ENCODE measurements around the gene PREPL. TPM values are rescaled to one million over a fixed set of nuclear protein-coding genes. Genes with fewer than 3 reads are reported as not detected.

PREPL gene
- total and polyA plus RNA-seq, 2 donors (not counting 1 experiment from before 2014, with no cell fraction given), result 5.5 to 34.0 TPM

DNA sequence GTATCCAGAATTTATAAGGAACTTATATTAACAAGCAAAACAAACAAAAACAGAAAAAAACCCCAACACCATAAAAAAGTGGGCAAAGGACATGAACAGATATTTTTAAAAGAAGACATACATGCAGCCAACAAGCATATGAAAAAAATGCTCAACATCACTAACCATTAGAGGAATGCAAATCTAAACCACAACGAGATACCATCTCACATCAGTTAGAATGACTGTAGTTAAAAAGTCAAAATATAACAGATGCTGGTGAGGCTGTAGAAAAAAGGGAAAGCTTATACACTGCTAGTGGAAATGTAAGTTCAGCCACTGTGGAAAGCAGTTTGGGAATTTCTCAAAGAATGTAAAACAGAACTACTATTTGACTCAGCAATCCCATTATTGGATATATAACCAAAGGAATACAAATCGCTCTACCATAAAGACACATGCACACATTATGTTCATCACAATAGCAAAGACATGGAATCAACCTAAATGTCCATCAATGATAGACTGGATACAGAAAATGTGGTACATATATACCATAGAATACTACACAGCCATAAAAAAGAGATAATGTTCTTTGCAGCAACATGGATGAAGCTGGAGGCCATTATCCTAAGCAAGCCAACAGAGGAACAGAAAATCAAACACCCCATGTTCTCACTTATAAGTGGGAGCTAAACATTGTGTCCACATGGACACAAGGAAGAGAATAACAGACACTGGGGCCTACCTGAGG, 25.3 kb downstream of the PREPL start:
- Histone ChIP-seq H3K4me1 (ENCODE audit: control insufficient read depth in 2 of 2, insufficient read depth in 2 of 2, low read length in 2 of 2) (no peaks in the 10 kb centered on the region), H3K9me3 (ENCODE audit: control extremely low read depth in 1 of 3, control insufficient read depth in 2 of 3, insufficient read depth in 1 of 3, low read length in 2 of 3) (no peaks in the 10 kb centered on the region), H3K27me3 (replicated peaks in 1 of 4; ENCODE audit: control extremely low read depth in 1 of 4, control insufficient read depth in 3 of 4, insufficient read depth in 4 of 4, low read length in 3 of 4) (no peaks in the 10 kb centered on the region), H3K4me2 (replicated peaks; ENCODE audit: low read depth, low read length, poor library complexity, severe bottlenecking) (no peak overlapping the region), H4K20me1 (ENCODE audit: control insufficient read depth, insufficient read depth, low read length, poor library complexity, severe bottlenecking) (no peaks in the 10 kb centered on the region), H3K9ac (ENCODE audit: low read length) (no peak overlapping the region), H3K36me3 (replicated peaks in 1 of 2; ENCODE audit: control extremely low read depth in 1 of 2, control insufficient read depth in 1 of 2, extremely low read depth in 1 of 2, insufficient read depth in 2 of 2, low read length in 1 of 2) (peaks cover 9 to 37% of the 10 kb centered on the region in 2 experiments), H3K79me2 (ENCODE audit: control insufficient read depth, insufficient read depth, low read length) (no peaks in the 10 kb centered on the region), H3K4me3 (ENCODE audit: control extremely low read depth in 1 of 5, extremely low read depth in 1 of 5, insufficient read depth in 1 of 5, low read depth in 2 of 5, low read length in 4 of 5) (no peak overlapping the region), H3K27ac (ENCODE audit: low read length in 2 of 2) (no peak overlapping the region), H2AFZ (ENCODE audit: insufficient read depth, low read depth, low read length, poor library complexity, severe bottlenecking) (no peak overlapping the region)
- Mint-ChIP-seq H3K27ac (no peak overlapping the region), H3K9me3 (ENCODE audit: insufficient read depth) (peaks cover 3% of the 10 kb centered on the region), H3K27me3 (no peaks in the 10 kb centered on the region), H3K4me3 (no peak overlapping the region), H3K4me1 (no peaks in the 10 kb centered on the region)
- intact Hi-C loops (cut with micrococcal nuclease), result no loop called here
- no CpG with 5 or more reads among the region's 2 CpGs for WGBS (ENCODE audit: insufficient coverage)
- ChIA-PET POLR2A (no interaction called here), CTCF (no interaction called here)
- TF ChIP-seq, protein P1, sequence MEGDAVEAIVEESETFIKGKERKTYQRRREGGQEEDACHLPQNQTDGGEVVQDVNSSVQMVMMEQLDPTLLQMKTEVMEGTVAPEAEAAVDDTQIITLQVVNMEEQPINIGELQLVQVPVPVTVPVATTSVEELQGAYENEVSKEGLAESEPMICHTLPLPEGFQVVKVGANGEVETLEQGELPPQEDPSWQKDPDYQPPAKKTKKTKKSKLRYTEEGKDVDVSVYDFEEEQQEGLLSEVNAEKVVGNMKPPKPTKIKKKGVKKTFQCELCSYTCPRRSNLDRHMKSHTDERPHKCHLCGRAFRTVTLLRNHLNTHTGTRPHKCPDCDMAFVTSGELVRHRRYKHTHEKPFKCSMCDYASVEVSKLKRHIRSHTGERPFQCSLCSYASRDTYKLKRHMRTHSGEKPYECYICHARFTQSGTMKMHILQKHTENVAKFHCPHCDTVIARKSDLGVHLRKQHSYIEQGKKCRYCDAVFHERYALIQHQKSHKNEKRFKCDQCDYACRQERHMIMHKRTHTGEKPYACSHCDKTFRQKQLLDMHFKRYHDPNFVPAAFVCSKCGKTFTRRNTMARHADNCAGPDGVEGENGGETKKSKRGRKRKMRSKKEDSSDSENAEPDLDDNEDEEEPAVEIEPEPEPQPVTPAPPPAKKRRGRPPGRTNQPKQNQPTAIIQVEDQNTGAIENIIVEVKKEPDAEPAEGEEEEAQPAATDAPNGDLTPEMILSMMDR (IDR thresholded peaks at IDR 0.05), result no peak
- no peak for TF ChIP-seq EZH2 (IDR thresholded peaks at IDR 0.05; ENCODE audit: borderline replicate concordance, insufficient read depth, low read depth, low read length, poor library complexity, severe bottlenecking)
- DNase-seq, result no peak
- no peak for ATAC-seq (ENCODE audit: low read depth)

DNA sequence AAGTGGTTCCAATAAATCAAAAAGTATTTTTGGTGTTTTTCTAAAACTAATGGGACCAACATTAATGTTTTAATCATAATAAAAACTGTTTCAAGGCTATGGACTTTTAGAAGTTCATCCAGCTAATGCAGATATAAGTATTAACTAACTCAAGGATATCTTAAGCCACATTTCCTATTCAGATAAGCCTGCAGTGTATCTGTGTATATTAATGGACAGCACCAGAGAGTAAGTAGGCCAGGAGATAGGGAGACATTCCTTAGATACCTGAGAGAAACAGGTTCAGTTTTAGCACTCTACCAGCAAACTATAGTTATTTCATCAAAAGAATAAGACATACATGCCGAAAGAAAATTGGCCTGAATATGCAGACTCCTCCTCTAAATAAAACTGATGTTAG, 27.3 kb downstream of the PREPL start:
- Histone ChIP-seq H3K9ac (ENCODE audit: low read length) (no peak overlapping the region), H3K4me3 (ENCODE audit: control extremely low read depth in 1 of 5, extremely low read depth in 1 of 5, insufficient read depth in 1 of 5, low read depth in 2 of 5, low read length in 4 of 5) (no peak overlapping the region), H3K9me3 (ENCODE audit: control extremely low read depth in 1 of 3, control insufficient read depth in 2 of 3, insufficient read depth in 1 of 3, low read length in 2 of 3) (no peaks in the 10 kb centered on the region), H3K79me2 (ENCODE audit: control insufficient read depth, insufficient read depth, low read length) (no peaks in the 10 kb centered on the region), H3K4me1 (ENCODE audit: control insufficient read depth in 2 of 2, insufficient read depth in 2 of 2, low read length in 2 of 2) (no peaks in the 10 kb centered on the region), H3K27me3 (replicated peaks in 1 of 4; ENCODE audit: control extremely low read depth in 1 of 4, control insufficient read depth in 3 of 4, insufficient read depth in 4 of 4, low read length in 3 of 4) (no peaks in the 10 kb centered on the region), H3K27ac (ENCODE audit: low read length in 2 of 2) (no peak overlapping the region), H2AFZ (ENCODE audit: insufficient read depth, low read depth, low read length, poor library complexity, severe bottlenecking) (no peak overlapping the region), H3K36me3 (replicated peaks in 1 of 2; ENCODE audit: control extremely low read depth in 1 of 2, control insufficient read depth in 1 of 2, extremely low read depth in 1 of 2, insufficient read depth in 2 of 2, low read length in 1 of 2) (peaks cover 9 to 36% of the 10 kb centered on the region in 2 experiments), H4K20me1 (ENCODE audit: control insufficient read depth, insufficient read depth, low read length, poor library complexity, severe bottlenecking) (no peaks in the 10 kb centered on the region), H3K4me2 (replicated peaks; ENCODE audit: low read depth, low read length, poor library complexity, severe bottlenecking) (no peak overlapping the region)
- Mint-ChIP-seq H3K27ac (no peak overlapping the region), H3K4me1 (no peaks in the 10 kb centered on the region), H3K9me3 (ENCODE audit: insufficient read depth) (peaks cover 3% of the 10 kb centered on the region), H3K4me3 (no peak overlapping the region), H3K27me3 (no peaks in the 10 kb centered on the region)
- intact Hi-C loops (cut with micrococcal nuclease), result no loop called here
- DNase-seq (no peak), ATAC-seq (ENCODE audit: low read depth) (no peak)
- no peak for TF ChIP-seq EZH2 (IDR thresholded peaks at IDR 0.05; ENCODE audit: borderline replicate concordance, insufficient read depth, low read depth, low read length, poor library complexity, severe bottlenecking)
- TF ChIP-seq, protein P1 (IDR thresholded peaks at IDR 0.05), result no peak
- POLR2A ChIA-PET, result no interaction called here
- CTCF ChIA-PET, result no interaction called here
- WGBS (ENCODE audit: insufficient coverage), result 100% methylated on average over 1 of the region's 1 CpG

Data from B cell (primary cell).